Activated T-helper 17 cell treated with anti-CD3 and anti-CD28 coated beads, Interleukin-2, amount 50 U/mL, for 72 hours (primary cell): Measurements from ENCODE around the gene VPS13D. TPM values are rescaled to one million over a fixed set of nuclear protein-coding genes. Genes with fewer than 3 reads are reported as not detected.
A peak's percentile ranks its signal among the peaks of the same experiment; 100 is the strongest.

Experiments
- ATAC-seq: fragments of 150-1000 bp; cut with Tn5 transposase; replicated peaks from 2 replicates; pipeline ENCODE4 v1.10.0; 2021; ENCODE audit warnings: mild to moderate bottlenecking, moderate library complexity
- H3K27ac Mint-ChIP-seq: one replicate; pipeline ENCODE4 v1.8.0; 2022; ENCODE audit warnings: mixed read lengths
- H3K27me3 Mint-ChIP-seq: one replicate; pipeline ENCODE4 v1.8.0; 2022; ENCODE audit warnings: mixed read lengths
- H3K36me3 Mint-ChIP-seq: one replicate; pipeline ENCODE4 v1.8.0; 2022; ENCODE audit warnings: low read depth, mild to moderate bottlenecking, mixed read lengths
- H3K4me1 Mint-ChIP-seq: one replicate; pipeline ENCODE4 v1.8.0; 2022; ENCODE audit warnings: mixed read lengths
- H3K4me3 Mint-ChIP-seq: one replicate; pipeline ENCODE4 v1.8.0; 2022; ENCODE audit warnings: mild to moderate bottlenecking, mixed read lengths
- H3K9me3 Mint-ChIP-seq: one replicate; pipeline ENCODE4 v1.8.0; 2022; ENCODE audit warnings: mixed read lengths
- total RNA-seq, 2 donors: library from RNA; stranded (reverse); gene quantifications; one replicate each; pipeline ENCODE4 v1.2.3, GENCODE V29; 2022

VPS13D gene
- total RNA-seq, 2 donors from 2014 or later: 30.4 to 35.6 TPM

GRCh38 chr1:12358499-12358898 is 128.7 kb downstream of the VPS13D start:
- no peak overlapping the region for H3K4me3 Mint-ChIP-seq
- peaks cover 9% of the 10 kb centered on the region for H3K4me1 Mint-ChIP-seq
- H3K9me3 Mint-ChIP-seq: no peaks in the 10 kb centered on the region
- H3K36me3 Mint-ChIP-seq: peaks cover 82% of the 10 kb centered on the region
- no peaks in the 10 kb centered on the region for H3K27me3 Mint-ChIP-seq
- no peak for ATAC-seq
- H3K27ac Mint-ChIP-seq: peak overlapping the region; percentile 41

- Mint-ChIP-seq H3K27ac (no peak overlapping the region), H3K36me3 (peaks cover 85% of the 10 kb centered on the region), H3K4me1 (peaks cover 9% of the 10 kb centered on the region), H3K4me3 (no peak overlapping the region), H3K27me3 (no peaks in the 10 kb centered on the region), H3K9me3 (no peaks in the 10 kb centered on the region)
- ATAC-seq: no peak
Measured at GRCh38 chr1:12359359-12360133, 129.7 kb downstream of the VPS13D start.

- no peak for ATAC-seq
- no peaks in the 10 kb centered on the region for H3K4me1 Mint-ChIP-seq
- peak overlapping the region; percentile 33 for H3K27ac Mint-ChIP-seq
- H3K36me3 Mint-ChIP-seq: peaks cover 81% of the 10 kb centered on the region
- no peaks in the 10 kb centered on the region for H3K9me3 Mint-ChIP-seq
- H3K4me3 Mint-ChIP-seq: no peak overlapping the region
- H3K27me3 Mint-ChIP-seq: no peaks in the 10 kb centered on the region
Measured at GRCh38 chr1:12368646-12369045, 138.8 kb downstream of the VPS13D start.

- Mint-ChIP-seq H3K27ac (peak overlapping the region; percentile 33), H3K36me3 (peaks cover 81% of the 10 kb centered on the region), H3K27me3 (no peaks in the 10 kb centered on the region), H3K4me3 (no peak overlapping the region), H3K4me1 (no peaks in the 10 kb centered on the region), H3K9me3 (no peaks in the 10 kb centered on the region)
- ATAC-seq: no peak
Measured at GRCh38 chr1:12369258-12369657, 139.4 kb downstream of the VPS13D start.

- no peaks in the 10 kb centered on the region for H3K4me1 Mint-ChIP-seq
- H3K27me3 Mint-ChIP-seq: no peaks in the 10 kb centered on the region
- peaks cover 82% of the 10 kb centered on the region for H3K36me3 Mint-ChIP-seq
- no peaks in the 10 kb centered on the region for H3K9me3 Mint-ChIP-seq
- H3K4me3 Mint-ChIP-seq: no peak overlapping the region
- ATAC-seq: no peak
- peak overlapping the region; percentile 16 for H3K27ac Mint-ChIP-seq
Measured at GRCh38 chr1:12370333-12370975, 140.6 kb downstream of the VPS13D start.

- H3K9me3 Mint-ChIP-seq: no peaks in the 10 kb centered on the region
- H3K4me1 Mint-ChIP-seq: no peaks in the 10 kb centered on the region
- no peak overlapping the region for H3K27ac Mint-ChIP-seq
- no peaks in the 10 kb centered on the region for H3K27me3 Mint-ChIP-seq
- H3K36me3 Mint-ChIP-seq: peaks cover 86% of the 10 kb centered on the region
- no peak overlapping the region for H3K4me3 Mint-ChIP-seq
- no peak for ATAC-seq
Measured at GRCh38 chr1:12371053-12371452, 141.2 kb downstream of the VPS13D start.

GRCh38 chr1:12372180-12372579 is 142.3 kb downstream of the VPS13D start:
- H3K36me3 Mint-ChIP-seq: peaks cover 88% of the 10 kb centered on the region
- ATAC-seq: peak; percentile 63
- H3K27ac Mint-ChIP-seq: no peak overlapping the region

GRCh38 chr1:12372761-12373160 is 142.9 kb downstream of the VPS13D start:
- Mint-ChIP-seq H3K4me1 (no peaks in the 10 kb centered on the region), H3K9me3 (no peaks in the 10 kb centered on the region), H3K27me3 (no peaks in the 10 kb centered on the region), H3K4me3 (no peak overlapping the region), H3K36me3 (peaks cover 89% of the 10 kb centered on the region), H3K27ac (no peak overlapping the region)
- no peak for ATAC-seq

More at GRCh38 chr1:12372180-12372579, 142.3 kb downstream of the VPS13D start:
- no peak overlapping the region for H3K4me3 Mint-ChIP-seq
- no peaks in the 10 kb centered on the region for H3K27me3 Mint-ChIP-seq
- no peaks in the 10 kb centered on the region for H3K9me3 Mint-ChIP-seq
- no peaks in the 10 kb centered on the region for H3K4me1 Mint-ChIP-seq

GRCh38 chr1:12375133-12375829 is 145.5 kb downstream of the VPS13D start:
- Mint-ChIP-seq H3K27ac (peak overlapping the region; percentile 32), H3K4me1 (no peaks in the 10 kb centered on the region), H3K27me3 (no peaks in the 10 kb centered on the region), H3K4me3 (no peak overlapping the region), H3K9me3 (no peaks in the 10 kb centered on the region), H3K36me3 (peaks cover 89% of the 10 kb centered on the region)
- no peak for ATAC-seq

GRCh38 chr1:12376236-12377045 is 146.6 kb downstream of the VPS13D start:
- no peak for ATAC-seq
- H3K27me3 Mint-ChIP-seq: no peaks in the 10 kb centered on the region
- H3K27ac Mint-ChIP-seq: no peak overlapping the region
- H3K36me3 Mint-ChIP-seq: peaks cover 92% of the 10 kb centered on the region
- no peaks in the 10 kb centered on the region for H3K9me3 Mint-ChIP-seq
- H3K4me3 Mint-ChIP-seq: no peak overlapping the region
- peaks cover 2% of the 10 kb centered on the region for H3K4me1 Mint-ChIP-seq

GRCh38 chr1:12380326-12381249 is 150.8 kb downstream of the VPS13D start:
- H3K9me3 Mint-ChIP-seq: peaks cover 4% of the 10 kb centered on the region
- H3K4me3 Mint-ChIP-seq: no peak overlapping the region
- no peak for ATAC-seq
- no peaks in the 10 kb centered on the region for H3K27me3 Mint-ChIP-seq
- H3K36me3 Mint-ChIP-seq: peaks cover 90% of the 10 kb centered on the region
- H3K4me1 Mint-ChIP-seq: peaks cover 34% of the 10 kb centered on the region
- H3K27ac Mint-ChIP-seq: peak overlapping the region; percentile 68

GRCh38 chr1:12383001-12383400 is 153.2 kb downstream of the VPS13D start:
- no peaks in the 10 kb centered on the region for H3K27me3 Mint-ChIP-seq
- H3K4me3 Mint-ChIP-seq: peak overlapping the region; percentile 36
- H3K9me3 Mint-ChIP-seq: peaks cover 8% of the 10 kb centered on the region
- peaks cover 95% of the 10 kb centered on the region for H3K36me3 Mint-ChIP-seq
- peak overlapping the region; percentile 81 for H3K27ac Mint-ChIP-seq
- H3K4me1 Mint-ChIP-seq: peaks cover 45% of the 10 kb centered on the region
- ATAC-seq: peak; percentile 52

GRCh38 chr1:12383786-12384185 is 154.0 kb downstream of the VPS13D start:
- no peak for ATAC-seq
- Mint-ChIP-seq H3K36me3 (peaks cover 95% of the 10 kb centered on the region), H3K4me1 (peaks cover 45% of the 10 kb centered on the region), H3K27ac (peak overlapping the region; percentile 55), H3K27me3 (no peaks in the 10 kb centered on the region), H3K9me3 (peaks cover 8% of the 10 kb centered on the region), H3K4me3 (peak overlapping the region; percentile 62)
